IMR-90 (cell line): ENCODE results near the gene MMP3. TPM values are rescaled to one million over a fixed set of nuclear protein-coding genes. Genes with fewer than 3 reads are reported as not detected.

Source experiments
- ATAC-seq: fragments of 200-7000 bp; cut with Tn5 transposase; 2 replicates; pipeline ENCODE4 v1.9.1; 2020; ENCODE audit warnings: low read depth, mild to moderate bottlenecking, moderate library complexity
- BruUV-seq: library from RNA; stranded (reverse); fragments of 400-500 nt; replicated peaks from 2 replicates; lab custom pipeline; 2021; lab: Mats Ljungman, UMichigan
- CTCF ChIA-PET: fragments of 300-600 bp; formaldehyde crosslinking; extraction: SDS; loops from one replicate; lab custom pipeline; 2021; ENCODE audit warnings: antibody characterized with exemption; lab: Yijun Ruan, JAX
- POLR2A ChIA-PET: fragments of 300-600 bp; sonication (Branson Sonifier 250); formaldehyde crosslinking; loops from one replicate; lab custom pipeline; 2022; ENCODE audit warnings: antibody characterized with exemption; ENCODE audit not compliant: unreplicated experiment; lab: Charles Lee
- DNase-seq: peaks from one replicate; pipeline ENCODE4 v3.0.0; 2013
- H2AFZ ChIP-seq: replicated peaks from 2 replicates; pipeline ENCODE3; 2013; ENCODE audit warnings: low read length, mild to moderate bottlenecking; ENCODE audit not compliant: poor library complexity
- H2AK5ac ChIP-seq: 2 replicates; pipeline ENCODE4 v1.6.1; 2013; ENCODE audit warnings: low read depth, low read length, inconsistent platforms
- H2AK9ac ChIP-seq: replicated peaks from 2 replicates; pipeline ENCODE3; 2013; ENCODE audit warnings: mild to moderate bottlenecking, low read depth, low read length, moderate library complexity; ENCODE audit not compliant: poor library complexity
- H2BK120ac ChIP-seq: 2 replicates; pipeline ENCODE4 v1.6.1; 2013; ENCODE audit warnings: low read depth, low read length, inconsistent platforms
- H2BK15ac ChIP-seq: 3 replicates; pipeline ENCODE4 v1.6.1; 2013; ENCODE audit warnings: low read depth, low read length, inconsistent platforms
- H2BK20ac ChIP-seq: 2 replicates; pipeline ENCODE4 v1.6.1; 2013; ENCODE audit warnings: low read depth, mild to moderate bottlenecking, inconsistent platforms, low read length, moderate library complexity
- H2BK5ac ChIP-seq: 2 replicates; pipeline ENCODE4 v1.6.1; 2013; ENCODE audit warnings: mild to moderate bottlenecking, low read depth, low read length, inconsistent platforms; ENCODE audit not compliant: poor library complexity, severe bottlenecking
- H3K14ac ChIP-seq: replicated peaks from 2 replicates; pipeline ENCODE4 v1.6.1; 2013; ENCODE audit warnings: low read depth, low read length, inconsistent platforms
- H3K18ac ChIP-seq: 2 replicates; pipeline ENCODE4 v1.6.1; 2013; ENCODE audit warnings: low read depth, low read length, control low read depth
- H3K23ac ChIP-seq: 2 replicates; pipeline ENCODE4 v1.6.1; 2013; ENCODE audit warnings: low read depth, low read length, inconsistent platforms
- H3K27ac ChIP-seq: 2 replicates; pipeline ENCODE4 v1.5.1; 2013; ENCODE audit warnings: mild to moderate bottlenecking, control low read depth, low read length; ENCODE audit not compliant: insufficient read depth
- H3K27me3 ChIP-seq: 2 replicates; pipeline ENCODE4 v1.6.1; 2013; ENCODE audit warnings: low read length; ENCODE audit not compliant: control insufficient read depth, insufficient read depth
- H3K36me3 ChIP-seq: 2 replicates; pipeline ENCODE4 v1.6.1; 2013; ENCODE audit warnings: low read length, mixed read lengths; ENCODE audit not compliant: control insufficient read depth, insufficient read depth
- H3K4ac ChIP-seq: 2 replicates; pipeline ENCODE4 v1.6.1; 2013; ENCODE audit warnings: low read depth, low read length, inconsistent platforms
- H3K4me1 ChIP-seq: 2 replicates; pipeline ENCODE4 v1.6.1; 2013; ENCODE audit warnings: low read length, mixed read lengths; ENCODE audit not compliant: control insufficient read depth, insufficient read depth
- H3K4me2 ChIP-seq: 2 replicates; pipeline ENCODE4 v1.6.1; 2013; ENCODE audit warnings: low read depth, mild to moderate bottlenecking, control low read depth, low read length, moderate library complexity
- H3K4me3 ChIP-seq: 2 replicates; pipeline ENCODE4 v1.5.1; 2013; ENCODE audit warnings: low read depth, mild to moderate bottlenecking, control low read depth, low read length, moderate library complexity; ENCODE audit not compliant: insufficient read depth
- H3K56ac ChIP-seq: 2 replicates; pipeline ENCODE4 v1.6.1; 2013; ENCODE audit warnings: low read length, inconsistent platforms; ENCODE audit not compliant: insufficient read depth; ENCODE audit errors: extremely low read depth
- H3K79me1 ChIP-seq, 2 experiments: 2 replicates each; pipeline ENCODE4 v1.6.1; 2013; ENCODE audit warnings: low read length in 2 of 2, inconsistent platforms in 1 of 2, low read depth in 1 of 2
- H3K9ac ChIP-seq: 2 replicates; pipeline ENCODE4 v1.6.1; 2013; ENCODE audit warnings: low read depth, low read length, control low read depth
- H3K9me1 ChIP-seq: 2 replicates; pipeline ENCODE4 v1.6.1; 2013; ENCODE audit warnings: low read length, inconsistent platforms; ENCODE audit not compliant: insufficient read depth
- H3K9me3 ChIP-seq: 2 replicates; pipeline ENCODE4 v1.6.1; 2013; ENCODE audit warnings: low read length; ENCODE audit not compliant: control insufficient read depth, insufficient read depth
- H4K20me1 ChIP-seq: 2 replicates; pipeline ENCODE4 v1.6.1; 2013; ENCODE audit warnings: low read length, inconsistent platforms; ENCODE audit not compliant: insufficient read depth
- H4K5ac ChIP-seq: 2 replicates; pipeline ENCODE4 v1.6.1; 2013; ENCODE audit warnings: mild to moderate bottlenecking, low read depth, low read length, control low read depth
- H4K8ac ChIP-seq, 2 experiments: 2 replicates each; pipeline ENCODE4 v1.6.1; 2013; ENCODE audit warnings: low read depth in 2 of 2, low read length in 2 of 2, control low read depth in 1 of 2, inconsistent platforms in 1 of 2
- H4K91ac ChIP-seq: 2 replicates; pipeline ENCODE4 v1.6.1; 2013; ENCODE audit warnings: low read depth, low read length, inconsistent platforms; ENCODE audit not compliant: insufficient read depth
- BHLHE40 ChIP-seq: fragments of 150-350 bp; IDR thresholded peaks from 2 replicates; pipeline ENCODE4 v1.6.1; 2016; ENCODE audit warnings: mild to moderate bottlenecking, low read depth, low read length
- CEBPB ChIP-seq: IDR thresholded peaks from 2 replicates; pipeline ENCODE4 v1.6.1; 2012; ENCODE audit warnings: low read depth, low read length, improper control_type of control experiment
- CTCF ChIP-seq: conservative IDR thresholded peaks from 2 replicates; pipeline ENCODE4 v1.5.1; 2012; ENCODE audit warnings: mild to moderate bottlenecking, low read depth, low read length, improper control_type of control experiment
- FOS ChIP-seq: fragments of 150-350 bp; IDR thresholded peaks from 2 replicates; pipeline ENCODE4 v1.6.1; 2016; ENCODE audit warnings: low read depth, low read length
- MAFK ChIP-seq: IDR thresholded peaks from 2 replicates; pipeline ENCODE4 v1.6.1; 2012; ENCODE audit warnings: low read depth, low read length, improper control_type of control experiment
- MAZ ChIP-seq: IDR thresholded peaks from 2 replicates; pipeline ENCODE4 v1.6.1; 2012; ENCODE audit warnings: low read depth, mild to moderate bottlenecking, low read length, improper control_type of control experiment, moderate library complexity, borderline replicate concordance
- MXI1 ChIP-seq: IDR thresholded peaks from 2 replicates; pipeline ENCODE4 v1.6.1; 2012; ENCODE audit warnings: low read depth, mild to moderate bottlenecking, low read length, moderate library complexity, borderline replicate concordance
- NFE2L2 ChIP-seq: fragments of 150-350 bp; IDR thresholded peaks from 2 replicates; pipeline ENCODE4 v1.6.1; 2016; ENCODE audit warnings: low read depth, mild to moderate bottlenecking, low read length
- RAD21 ChIP-seq: IDR thresholded peaks from 2 replicates; pipeline ENCODE4 v1.6.1; 2012; ENCODE audit warnings: low read length, improper control_type of control experiment
- RFX5 ChIP-seq: IDR thresholded peaks from 2 replicates; pipeline ENCODE4 v1.8.0; 2012; ENCODE audit warnings: low read depth, mild to moderate bottlenecking, low read length, moderate library complexity
- SMC3 ChIP-seq: fragments of 150-350 bp; IDR thresholded peaks from 2 replicates; pipeline ENCODE4 v1.6.1; 2016; ENCODE audit warnings: low read depth, mild to moderate bottlenecking, antibody characterized with exemption, low read length, moderate library complexity
- USF2 ChIP-seq: fragments of 150-350 bp; IDR thresholded peaks from 2 replicates; pipeline ENCODE4 v1.6.1; 2017; ENCODE audit warnings: mild to moderate bottlenecking, antibody characterized with exemption, low read length, low read depth
- WGBS, 2 experiments: methylation state at CpG; one replicate each; pipeline versions ENCODE4 v1.1.5 to v1.1.7; 2013; ENCODE audit warnings: missing lambda C conversion rate in 2 of 2; ENCODE audit not compliant: insufficient read length in 1 of 2; ENCODE audit errors: extremely low coverage in 2 of 2; 5-methylcytosine and 5-hydroxymethylcytosine counted together
- dilution Hi-C: fragments of 300-500 bp; cut with HindIII; formaldehyde crosslinking; loops from one replicate; pipeline ENCODE4 v1.14.3; 2018; ENCODE audit warnings: low sequenced_read_pairs; ENCODE audit not compliant: unreplicated experiment
- in situ Hi-C: fragments of 300-500 bp; cut with MboI; formaldehyde crosslinking; loops from 3 replicates; pipeline ENCODE4 v1.14.3; 2019; ENCODE audit warnings: low sequenced_read_pairs, inconsistent platforms, mixed read lengths
- intact Hi-C: fragments of 100-400 bp; cut with micrococcal nuclease; formaldehyde crosslinking; loops from 2 replicates; pipeline ENCODE4 v1.10.0; 2022
- polyA plus RNA-seq, 3 experiments: library from polyadenylated mRNA; depleted of rRNA; stranded (reverse); fragments of >200 nt; gene quantifications; 2 replicates each; pipeline ENCODE4 v1.2.3, GENCODE V29; 2012; ENCODE audit warnings: low replicate concordance in 1 of 3
- total RNA-seq: library from RNA; depleted of rRNA; stranded (reverse); fragments of >200 nt; gene quantifications from 2 replicates; pipeline ENCODE4 v1.2.3, GENCODE V29; 2012

Gene MMP3
- total and polyA plus RNA-seq, 2 of the 4 experiments (the other 2 are of a cell fraction): under 0.01 to 0.39 TPM

- no peaks in the 10 kb centered on the region for H3K9me3 ChIP-seq
- ChIA-PET CTCF (interaction anchor here (1.0 to 1.8 kb wide), 2 partner anchors 83 to 110 kb away, joined by 3 to 5 read pairs; no protein-coding TSS in a partner anchor), POLR2A (no interaction called here)
- peak; percentile 54; the same call in 1 of the 2 replicates for ATAC-seq
- H3K9me1 ChIP-seq: 0 out of 2 replicates have a peak, but pooled peaks cover 2% of the 10 kb centered on the region
- H3K4me1 ChIP-seq: no peaks in the 10 kb centered on the region; the same call in 1 of the 2 replicates
- dilution Hi-C loops (no loop called here), intact Hi-C loops (no loop called here), in situ Hi-C loops (no loop called here)
- TF ChIP-seq MXI1 (no peak), USF2 (no peak), MAZ (no peak), BHLHE40 (no peak), CEBPB (no peak), RAD21 (peak; percentile 59), NFE2L2 (no peak), CTCF (peak; percentile 58), MAFK (no peak), SMC3 (peak; percentile 42), FOS (no peak), RFX5 (no peak)
- no peak overlapping the region for H3K56ac ChIP-seq
- peak; percentile 23 for DNase-seq
- no peak overlapping the region for H3K27ac ChIP-seq
- H2BK5ac ChIP-seq: no peak overlapping the region
- peak overlapping the region; percentile 49 for H3K4me3 ChIP-seq
- H2AK5ac ChIP-seq: no peak overlapping the region
- no peak overlapping the region for H4K8ac ChIP-seq
- H3K27me3 ChIP-seq: no peaks in the 10 kb centered on the region; the same call in 1 of the 2 replicates
- H3K4ac ChIP-seq: no peak overlapping the region
- H4K20me1 ChIP-seq: no peaks in the 10 kb centered on the region
- H2AFZ ChIP-seq: peak overlapping the region; percentile 81
- no peak overlapping the region for H2AK9ac ChIP-seq
- H3K4me2 ChIP-seq: peak overlapping the region; percentile 78
- no peak overlapping the region for H4K5ac ChIP-seq
- BruUV-seq: no TSS peak
- no peak overlapping the region for H4K91ac ChIP-seq
- WGBS, 2 experiments: 83% methylated on average over 12 of the region's 38 CpGs; no CpG with 5 or more reads in 1 of the 2 experiments
- no peak overlapping the region for H3K23ac ChIP-seq
- no peak overlapping the region for H3K14ac ChIP-seq
- no peak overlapping the region for H2BK20ac ChIP-seq
- H3K79me1 ChIP-seq: no peaks in the 10 kb centered on the region
- no peaks in the 10 kb centered on the region for H3K36me3 ChIP-seq
- no peak overlapping the region for H2BK120ac ChIP-seq
- no peak overlapping the region for H3K18ac ChIP-seq
- H3K9ac ChIP-seq: no peak overlapping the region
- H2BK15ac ChIP-seq: no peak overlapping the region
These were observed 11.6 kb downstream of the MMP3 start for GRCh38 chr11:102831489-102832440.
